ENCODE results near the gene ERLIN1. TPM values are rescaled to one million over a fixed set of nuclear protein-coding genes. Genes with fewer than 3 reads are reported as not detected.

ERLIN1 gene
- total RNA-seq, 1 experiment from 2014 or later = 33.0 TPM

GRCh38 chr10:100183481-100183880, 2.3 kb downstream of the ERLIN1 start:
- no peak overlapping the region for H4K5ac ChIP-seq (ENCODE audit: insufficient read length, low read depth, low read length)
- Mint-ChIP-seq H3K36me3 (ENCODE audit: insufficient read depth in 1 of 3, low read depth in 3 of 3) (peaks cover 5 to 33% (median 31%) of the 10 kb centered on the region in 3 experiments), H3K9me3 (0 out of 5 replicates have a peak, but pooled peaks cover 0 to 3% of the 10 kb centered on the region in 2 experiments), H3K27me3 (ENCODE audit: low read depth) (no peaks in the 10 kb centered on the region), H3K27ac (no peak overlapping the region), H3K4me1 (peaks cover 16 to 25% of the 10 kb centered on the region in 2 experiments), H3K4me3 (no peak overlapping the region)
- H2BK120ac ChIP-seq (ENCODE audit: low read depth, low read length, poor library complexity, severe bottlenecking) = no peak overlapping the region
- WGBS (ENCODE audit: extremely low coverage, insufficient read length, low lambda C conversion rate) = no CpG with 5 or more reads among the region's 3 CpGs
- no peak overlapping the region for H3K4me2 ChIP-seq (ENCODE audit: insufficient read depth, insufficient read length, low read length)
- no peaks in the 10 kb centered on the region for H4K20me1 ChIP-seq (ENCODE audit: control insufficient read depth, insufficient read depth, insufficient read length)
- no peaks in the 10 kb centered on the region for H3K27me3 ChIP-seq (ENCODE audit: insufficient read depth, low read length)
- no peak for DNase-seq
- H3K23me2 ChIP-seq (ENCODE audit: insufficient read length, low read depth, low read length, poor library complexity, severe bottlenecking) = peaks cover 12% of the 10 kb centered on the region
- H3K27ac ChIP-seq (ENCODE audit: insufficient read length, low read depth, low read length) = no peak overlapping the region
- H3K4ac ChIP-seq (ENCODE audit: low read depth, low read length) = no peak overlapping the region
- H2BK12ac ChIP-seq (ENCODE audit: insufficient read length, low read depth, low read length) = no peak overlapping the region
- no peak overlapping the region for H2BK15ac ChIP-seq (ENCODE audit: low read depth, low read length)
- H3K79me1 ChIP-seq (ENCODE audit: insufficient read depth, low read depth, low read length, poor library complexity, severe bottlenecking) = no peaks in the 10 kb centered on the region
- no peak overlapping the region for H3K56ac ChIP-seq (ENCODE audit: insufficient read length, low read depth, low read length)
- no peak overlapping the region for H4K91ac ChIP-seq (ENCODE audit: insufficient read length, low read depth, low read length)
- no peak for TF ChIP-seq CTCF (conservative IDR thresholded peaks at IDR 0.05)
- no peaks in the 10 kb centered on the region for H3K9me3 ChIP-seq (ENCODE audit: control insufficient read depth, low read depth, low read length)
- H3K14ac ChIP-seq (ENCODE audit: insufficient read depth, low read length) = no peak overlapping the region
- no peaks in the 10 kb centered on the region for H3K4me1 ChIP-seq (ENCODE audit: insufficient read depth, low read length)
- no peak overlapping the region for H2BK5ac ChIP-seq (ENCODE audit: insufficient read length, low read length)
- H3T11ph ChIP-seq (ENCODE audit: low read length) = no peak overlapping the region
- H2BK20ac ChIP-seq (ENCODE audit: low read depth, low read length, poor library complexity, severe bottlenecking) = no peak overlapping the region
- no peaks in the 10 kb centered on the region for H3K79me2 ChIP-seq (ENCODE audit: insufficient read depth, low read length)
- no peak overlapping the region for H2AFZ ChIP-seq (ENCODE audit: low read length)
- H3K23ac ChIP-seq (ENCODE audit: insufficient read length, low read depth, low read length) = no peak overlapping the region
- no peak overlapping the region for H3K9ac ChIP-seq (ENCODE audit: extremely low read depth, insufficient read length, low read length)
- no peak overlapping the region for H4K8ac ChIP-seq (replicated peaks; ENCODE audit: insufficient read length, low read depth, low read length)
- no peak overlapping the region for H2AK5ac ChIP-seq (ENCODE audit: insufficient read length, low read length)
- no peak overlapping the region for H3K18ac ChIP-seq (ENCODE audit: insufficient read length, low read depth, low read length)
